GM20000 (cell line): ENCODE data around the gene OR7A17.

Source experiments
- DNase-seq: peaks from one replicate; pipeline ENCODE4 v3.0.0; 2012; ENCODE audit warnings: low spot score
- TF ChIP-seq, protein P1 (sequence below): IDR thresholded peaks from 2 replicates; pipeline ENCODE4 v1.5.1; 2012; ENCODE audit warnings: mild to moderate bottlenecking, control low read depth; ENCODE audit errors: extremely low read depth, missing control alignments

Gene OR7A17

DNA sequence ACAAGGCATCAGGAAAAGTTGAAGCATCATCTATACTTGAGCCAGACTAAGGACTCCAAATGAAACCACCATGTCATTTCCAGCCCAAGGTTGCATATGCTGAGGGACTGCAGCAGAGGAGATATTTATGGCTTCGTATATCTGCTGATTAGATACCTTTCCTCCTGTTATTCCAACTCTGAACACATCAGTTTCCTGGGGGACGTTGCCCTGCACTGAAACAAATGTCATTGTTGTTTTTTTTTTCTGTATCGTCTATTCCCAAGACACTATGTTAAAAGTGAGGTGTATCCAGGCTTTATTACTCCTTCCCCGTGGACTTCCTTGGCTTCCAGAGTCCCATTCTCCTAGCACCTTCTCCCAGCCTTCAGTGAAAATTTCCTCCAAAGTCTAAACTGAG, at the start of gene OR7A17:
OR7A17 (minus strand) TSS at position 101 of the 400 bp plus-strand sequence. CDS start 4,777 bp downstream, outside the sequence.
- TF ChIP-seq, protein P1, sequence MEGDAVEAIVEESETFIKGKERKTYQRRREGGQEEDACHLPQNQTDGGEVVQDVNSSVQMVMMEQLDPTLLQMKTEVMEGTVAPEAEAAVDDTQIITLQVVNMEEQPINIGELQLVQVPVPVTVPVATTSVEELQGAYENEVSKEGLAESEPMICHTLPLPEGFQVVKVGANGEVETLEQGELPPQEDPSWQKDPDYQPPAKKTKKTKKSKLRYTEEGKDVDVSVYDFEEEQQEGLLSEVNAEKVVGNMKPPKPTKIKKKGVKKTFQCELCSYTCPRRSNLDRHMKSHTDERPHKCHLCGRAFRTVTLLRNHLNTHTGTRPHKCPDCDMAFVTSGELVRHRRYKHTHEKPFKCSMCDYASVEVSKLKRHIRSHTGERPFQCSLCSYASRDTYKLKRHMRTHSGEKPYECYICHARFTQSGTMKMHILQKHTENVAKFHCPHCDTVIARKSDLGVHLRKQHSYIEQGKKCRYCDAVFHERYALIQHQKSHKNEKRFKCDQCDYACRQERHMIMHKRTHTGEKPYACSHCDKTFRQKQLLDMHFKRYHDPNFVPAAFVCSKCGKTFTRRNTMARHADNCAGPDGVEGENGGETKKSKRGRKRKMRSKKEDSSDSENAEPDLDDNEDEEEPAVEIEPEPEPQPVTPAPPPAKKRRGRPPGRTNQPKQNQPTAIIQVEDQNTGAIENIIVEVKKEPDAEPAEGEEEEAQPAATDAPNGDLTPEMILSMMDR = no peak
- no peak for DNase-seq

DNA sequence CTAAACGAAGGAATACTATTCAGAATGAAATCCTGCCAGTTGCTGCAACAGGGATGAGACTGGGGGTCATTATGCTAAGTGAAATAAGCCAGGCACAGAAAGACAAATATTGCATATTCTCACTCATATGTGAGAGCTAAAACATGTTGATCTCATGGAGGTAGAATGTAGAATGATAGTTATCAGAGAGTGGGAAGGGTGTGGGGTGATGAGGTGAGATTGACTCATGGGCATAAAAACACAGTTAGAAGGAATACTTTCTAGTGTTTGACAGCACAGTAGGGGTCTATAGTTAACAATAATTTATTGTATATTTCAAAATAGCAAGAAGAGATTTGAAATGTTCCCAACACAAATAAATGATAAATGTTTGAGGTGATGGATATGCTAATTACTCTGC, 47.6 kb upstream of the OR7A17 start:
- no peak for DNase-seq
- TF ChIP-seq, protein P1 = no peak

DNA sequence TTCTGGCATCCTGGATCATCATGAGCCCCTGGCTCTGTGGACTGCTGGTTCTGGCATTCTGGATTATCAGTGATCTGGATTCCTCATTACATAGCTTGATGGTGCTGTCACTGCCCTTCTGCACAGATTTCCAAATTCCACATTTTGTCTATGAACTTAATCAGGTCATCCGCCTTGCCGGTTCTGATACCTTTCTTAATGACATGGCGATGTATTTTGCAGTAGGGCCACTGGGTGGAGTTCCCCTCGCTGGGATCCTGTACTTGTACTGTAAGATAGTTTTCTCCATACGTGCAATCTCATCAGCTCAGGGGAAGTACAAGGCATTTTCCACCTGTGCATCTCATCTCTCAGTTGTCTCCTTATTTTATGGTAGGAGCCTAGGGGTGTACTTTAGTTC, 30.9 kb upstream of the OR7A17 start:
- TF ChIP-seq, protein P1 = no peak
- peak; percentile 15 for DNase-seq

DNA sequence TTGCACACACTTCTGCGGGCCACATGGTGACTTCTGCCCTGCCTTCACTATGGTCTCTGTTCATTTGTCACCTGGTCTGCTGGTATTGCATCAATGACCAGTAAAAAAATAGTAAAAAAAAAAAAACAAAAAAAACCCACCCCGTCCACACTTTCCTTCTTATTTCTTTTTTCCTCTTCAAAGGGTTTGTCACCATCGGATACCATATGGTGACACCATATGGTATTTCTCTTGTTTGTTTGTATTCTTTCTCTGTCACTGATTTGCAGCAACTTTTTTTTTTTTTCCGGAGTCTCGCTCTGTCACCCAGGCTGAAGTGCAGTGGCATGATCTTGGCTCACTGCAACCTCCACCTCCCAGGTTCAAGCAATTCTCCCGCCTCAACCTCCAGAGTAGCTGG, 29.2 kb upstream of the OR7A17 start:
- TF ChIP-seq, protein P1 = no peak

DNA sequence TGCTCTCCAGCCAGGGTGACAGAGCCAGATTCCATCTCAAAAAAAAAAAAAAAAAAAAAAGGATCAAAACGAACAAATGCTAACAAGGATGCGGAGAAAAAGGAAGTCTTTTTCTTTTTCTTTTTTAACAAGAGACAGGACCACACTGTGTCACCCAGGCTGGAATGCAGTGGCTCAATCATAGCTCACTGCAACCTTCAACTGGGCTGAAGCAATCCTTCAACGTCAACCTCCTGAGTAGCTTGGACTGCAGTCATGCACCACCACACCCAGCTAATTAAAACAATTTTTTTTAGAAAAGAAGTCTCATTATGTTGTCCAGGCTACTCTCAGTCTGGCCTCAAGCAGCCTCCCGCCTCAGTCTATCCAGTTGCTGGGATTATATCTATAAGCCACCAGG, 20.8 kb upstream of the OR7A17 start:
- TF ChIP-seq, protein P1 = no peak
- DNase-seq = no peak

More for the DNA sequence above, 29.2 kb upstream of the OR7A17 start:
- DNase-seq = no peak

DNA sequence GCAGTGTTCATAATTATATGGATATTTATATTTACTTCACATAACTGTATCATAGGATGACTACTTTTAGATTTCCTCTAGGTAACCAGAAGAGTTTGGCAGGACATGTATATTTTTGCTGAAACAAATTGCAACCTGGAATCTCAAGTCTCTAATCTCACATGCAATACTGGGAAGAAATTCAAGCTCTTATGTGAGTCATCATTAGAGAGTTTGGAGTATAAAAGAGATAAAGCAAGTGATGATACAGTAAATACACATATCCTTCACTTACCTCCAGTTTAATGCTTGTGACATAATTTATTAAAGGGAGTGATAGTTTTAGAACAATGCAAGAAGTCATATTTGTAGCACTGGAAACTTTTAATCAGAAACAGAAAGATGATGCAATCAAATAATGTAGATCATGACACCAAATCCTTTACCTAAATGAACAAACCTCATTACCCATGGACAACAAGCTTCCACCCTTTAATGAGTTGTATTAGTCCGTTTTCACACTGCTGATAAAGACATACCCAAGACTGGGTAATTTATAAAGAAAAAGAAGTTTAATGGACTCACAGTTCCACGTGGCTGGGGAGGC, 15.8 kb upstream of the OR7A17 start:
- no peak for DNase-seq
- TF ChIP-seq, protein P1 = no peak

DNA sequence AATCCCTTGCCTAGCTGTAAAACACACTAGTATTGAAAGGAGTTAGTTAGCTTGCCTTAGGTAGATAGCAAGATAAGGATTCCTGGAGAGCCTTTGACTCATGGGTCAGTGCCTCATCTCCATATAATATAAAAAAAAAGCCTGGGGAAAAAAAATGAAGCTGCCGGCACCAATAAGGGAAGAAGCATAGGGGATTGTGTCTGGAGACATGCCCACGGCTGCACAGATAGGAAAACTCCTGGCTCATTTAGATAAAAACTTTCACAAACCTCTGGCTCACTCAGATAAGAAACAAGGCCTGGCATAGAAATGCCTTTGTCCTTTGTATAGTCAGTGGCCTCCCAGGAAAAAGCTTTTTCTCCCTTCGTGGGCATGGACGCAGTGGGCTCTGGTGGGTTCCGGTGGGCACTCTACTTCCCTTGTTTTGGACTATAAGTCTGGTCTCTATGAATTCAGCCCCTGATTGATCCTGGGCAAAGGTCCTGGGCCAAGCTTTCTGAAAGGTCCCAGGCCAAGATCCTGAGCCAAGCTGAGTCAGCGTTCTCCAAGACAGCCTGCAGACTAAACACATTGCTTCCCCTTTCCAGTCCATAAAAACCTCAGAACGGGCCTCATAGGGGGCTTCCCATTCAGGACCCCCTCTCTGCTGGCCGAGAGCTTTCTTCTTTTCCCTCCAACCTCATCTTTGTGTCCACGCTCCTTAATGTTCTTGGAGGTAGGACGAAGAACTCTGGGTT, 4.9 kb upstream of the OR7A17 start:
- no peak for DNase-seq
- TF ChIP-seq, protein P1 = no peak
